Measurements from ENCODE around the gene ADAMTSL1.

GRCh38 chr9:18721267-18721994, 247.5 kb downstream of the ADAMTSL1 start:
- TF ChIP-seq ZNF354C (tag by site-specific recombination; IDR thresholded peaks at IDR 0.05; ENCODE audit: borderline replicate concordance, low read depth) (no peak), ZNF214 (tag by site-specific recombination; IDR thresholded peaks at IDR 0.05; ENCODE audit: borderline replicate concordance) (no peak), ZNF274 (IDR thresholded peaks at IDR 0.05; ENCODE audit: low read length) (no peak), ZNF274 (tag by site-specific recombination; IDR thresholded peaks at IDR 0.05; ENCODE audit: borderline replicate concordance) (no peak), CTCF (tag by site-specific recombination; IDR thresholded peaks at IDR 0.05) (no peak), TRIM28 (IDR thresholded peaks at IDR 0.05; ENCODE audit: borderline replicate concordance, low read length) (no peak), ZNF10 (tag by site-specific recombination; IDR thresholded peaks at IDR 0.05) (no peak), ZNF658 (tag by site-specific recombination; IDR thresholded peaks at IDR 0.05) (no peak), ZNF362 (tag by site-specific recombination; IDR thresholded peaks at IDR 0.05) (no peak), REPIN1 (tag by site-specific recombination; IDR thresholded peaks at IDR 0.05; ENCODE audit: low read depth) (no peak), SP2 (tag by site-specific recombination; IDR thresholded peaks at IDR 0.05) (no peak), ZNF202 (tag by site-specific recombination; IDR thresholded peaks at IDR 0.05; ENCODE audit: borderline replicate concordance) (no peak), ATF2 (tag by site-specific recombination; IDR thresholded peaks at IDR 0.05; ENCODE audit: low read depth) (no peak)
